Measurements from ENCODE around the gene ITIH6.
A peak's percentile ranks its signal among the peaks of the same experiment; 100 is the strongest.
"Not testable (repeated sequence)": the region's sequence is repeated elsewhere in the genome, so short reads cannot be mapped to it uniquely, and the experiment has no call there.

The ITIH6 gene

DNA sequence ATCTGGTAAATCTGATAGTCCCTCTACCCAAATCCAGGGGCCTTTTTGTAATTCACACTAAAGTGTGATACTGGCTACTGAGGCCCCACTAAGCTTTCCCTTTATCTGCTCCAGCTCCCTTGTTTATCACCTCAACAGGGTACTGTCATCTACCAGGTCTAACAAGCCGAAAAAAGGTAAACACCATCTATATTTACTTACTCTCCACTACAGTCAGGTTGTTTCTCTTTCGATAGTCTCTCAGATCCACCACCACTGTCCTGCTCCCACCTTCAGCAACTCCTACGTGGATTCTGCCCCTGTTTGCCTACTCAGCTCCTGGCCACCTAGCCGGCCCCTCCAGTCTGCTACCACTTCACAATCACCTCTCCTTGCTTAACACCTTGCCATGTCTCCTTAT is 3.3 kb downstream of the ITIH6 start:
- DNase-seq: no peak

GRCh38 chrX:54794028-54794427 is 4.0 kb downstream of the ITIH6 start:
- DNase-seq: no peak

DNA sequence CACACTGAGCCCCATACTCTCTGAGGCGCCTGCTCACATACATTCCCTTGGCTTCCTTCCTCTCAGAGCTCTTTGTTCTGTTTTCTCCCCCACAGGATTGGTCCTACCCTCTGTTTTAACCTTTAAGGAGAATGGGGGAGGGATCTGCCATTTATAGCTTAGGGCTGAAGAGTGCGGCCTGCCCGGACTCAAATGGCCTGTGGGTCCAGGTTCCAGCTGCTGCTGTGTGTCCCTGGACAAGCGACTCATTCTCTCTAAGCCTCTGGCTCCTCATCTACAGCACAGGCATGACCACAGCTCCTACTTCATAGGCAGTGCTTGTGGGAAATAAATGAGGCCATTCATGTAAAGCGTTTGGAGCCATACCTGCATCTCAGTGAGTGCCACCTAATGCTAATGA is 8.7 kb downstream of the ITIH6 start:
- not testable (repeated sequence) for DNase-seq

- no peak for DNase-seq
These were observed 9.6 kb downstream of the ITIH6 start for GRCh38 chrX:54788446-54788845.

DNA sequence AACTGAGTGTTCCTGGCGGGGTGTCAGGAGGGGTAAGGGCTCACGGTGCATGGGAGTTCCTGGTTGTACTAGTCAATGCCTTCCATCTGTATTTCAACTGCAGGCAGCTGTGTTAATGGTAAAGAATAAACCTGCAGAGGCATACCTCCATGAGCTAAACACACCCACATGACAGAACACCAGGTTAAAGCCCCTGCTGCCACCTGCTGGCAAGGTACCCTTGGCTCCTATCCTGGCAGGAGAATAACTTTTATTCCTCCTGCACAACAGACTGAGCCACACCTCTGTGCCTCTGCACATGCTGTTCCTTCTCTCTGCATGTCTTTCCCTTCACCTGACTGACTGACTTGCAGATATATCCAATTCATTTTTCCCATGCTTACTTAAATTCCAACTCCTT is 11.1 kb downstream of the ITIH6 start:
- DNase-seq: peak; percentile 25

DNA sequence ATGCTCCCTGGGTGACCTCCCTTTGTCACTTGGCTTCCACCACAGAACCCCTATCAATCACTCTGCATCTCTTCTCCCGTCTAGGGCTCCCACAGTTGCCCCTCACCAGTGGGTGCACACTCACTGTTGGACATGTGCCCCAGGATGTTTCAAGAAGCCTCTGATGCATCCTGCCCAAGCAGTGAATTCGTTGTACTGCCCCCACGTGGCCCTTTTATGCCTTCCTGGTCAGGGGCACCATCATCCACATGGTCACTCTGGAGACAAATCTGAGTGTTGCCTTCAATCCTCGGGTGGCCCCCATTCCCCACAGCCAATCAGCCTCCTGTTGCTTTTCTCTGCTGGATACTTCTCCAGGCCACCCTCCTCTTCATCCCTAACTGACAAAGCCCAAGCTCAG is 12.2 kb downstream of the ITIH6 start:
- no peak for DNase-seq

DNA sequence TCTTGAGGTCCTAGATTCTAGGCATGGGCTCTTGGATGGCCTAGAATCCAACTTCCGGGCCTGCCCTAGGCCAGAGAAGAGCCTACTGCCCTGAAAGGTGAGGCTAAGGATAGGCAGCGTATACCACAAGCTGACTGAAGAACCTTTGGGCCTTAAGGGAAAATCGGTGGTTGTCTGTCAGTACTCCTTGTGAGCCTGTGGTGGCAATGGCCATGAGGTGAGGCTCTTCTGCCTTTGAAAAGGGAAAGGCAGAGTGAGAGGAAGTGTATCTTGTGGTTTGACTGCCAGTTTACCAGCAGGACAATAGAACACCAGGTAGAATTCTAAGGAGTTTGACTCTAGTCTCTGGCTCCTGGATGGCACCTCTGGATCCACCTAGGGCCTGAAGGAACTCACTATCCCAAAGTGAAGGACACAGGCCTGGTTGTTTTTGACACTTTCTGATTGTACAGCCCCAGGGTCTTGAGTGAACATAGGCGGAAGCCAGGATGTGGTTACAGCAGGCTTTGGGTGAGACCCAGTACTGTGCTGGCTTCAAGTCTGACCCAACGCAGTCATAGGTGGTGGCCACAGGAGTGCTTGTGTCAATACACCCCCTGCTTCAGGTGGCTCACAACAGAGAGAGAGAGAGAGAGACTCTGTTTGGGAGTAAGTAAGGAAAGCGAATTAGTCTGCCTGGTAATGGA is 20.9 kb downstream of the ITIH6 start:
- no peak for DNase-seq

DNA sequence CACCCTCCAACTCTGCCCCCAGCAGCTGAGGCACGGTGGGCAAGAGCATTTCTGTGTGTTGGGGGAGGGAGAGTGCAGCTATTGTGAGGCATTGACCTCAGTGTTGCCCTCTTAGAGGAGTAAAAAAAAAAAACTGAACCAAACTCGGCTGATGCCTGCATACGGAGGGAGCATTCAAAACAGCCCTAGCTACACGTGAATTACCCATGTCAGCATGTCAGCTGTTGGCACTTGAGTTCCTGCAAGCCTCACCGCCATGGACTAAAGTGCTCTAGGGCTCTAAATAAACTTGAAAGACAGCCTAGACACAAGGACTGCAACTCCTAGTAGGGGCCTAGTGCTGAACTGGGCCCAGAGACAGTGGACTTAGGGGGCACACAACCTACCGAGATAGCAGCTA is 22.0 kb downstream of the ITIH6 start:
- no peak for DNase-seq

- DNase-seq: not testable (repeated sequence)
These were observed 23.5 kb downstream of the ITIH6 start for GRCh38 chrX:54774391-54775094.

GRCh38 chrX:54758114-54759055 is 39.7 kb downstream of the ITIH6 start:
- DNase-seq: no peak

- DNase-seq: no peak
These were observed 43.2 kb downstream of the ITIH6 start for GRCh38 chrX:54754854-54755253.

DNA sequence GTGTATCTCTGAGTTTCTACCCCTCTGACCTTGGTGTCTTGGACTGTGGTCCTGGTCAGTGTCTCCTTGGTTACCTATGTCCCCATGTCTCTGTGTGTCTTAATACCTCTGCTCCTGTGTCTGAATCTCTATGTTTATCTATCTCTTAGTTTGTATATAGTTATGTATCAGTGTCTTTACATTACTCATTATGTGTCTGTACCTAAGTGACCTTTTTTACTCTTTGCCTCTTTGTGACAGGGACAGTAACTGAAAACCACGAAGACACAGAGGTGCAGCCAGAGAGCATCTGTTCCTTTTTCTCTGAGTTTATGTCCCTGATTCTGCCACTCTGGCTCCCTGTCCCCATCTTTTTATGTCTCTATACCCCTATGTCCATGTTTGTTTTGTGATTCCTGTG is 49.4 kb downstream of the ITIH6 start:
- no peak for DNase-seq

DNA sequence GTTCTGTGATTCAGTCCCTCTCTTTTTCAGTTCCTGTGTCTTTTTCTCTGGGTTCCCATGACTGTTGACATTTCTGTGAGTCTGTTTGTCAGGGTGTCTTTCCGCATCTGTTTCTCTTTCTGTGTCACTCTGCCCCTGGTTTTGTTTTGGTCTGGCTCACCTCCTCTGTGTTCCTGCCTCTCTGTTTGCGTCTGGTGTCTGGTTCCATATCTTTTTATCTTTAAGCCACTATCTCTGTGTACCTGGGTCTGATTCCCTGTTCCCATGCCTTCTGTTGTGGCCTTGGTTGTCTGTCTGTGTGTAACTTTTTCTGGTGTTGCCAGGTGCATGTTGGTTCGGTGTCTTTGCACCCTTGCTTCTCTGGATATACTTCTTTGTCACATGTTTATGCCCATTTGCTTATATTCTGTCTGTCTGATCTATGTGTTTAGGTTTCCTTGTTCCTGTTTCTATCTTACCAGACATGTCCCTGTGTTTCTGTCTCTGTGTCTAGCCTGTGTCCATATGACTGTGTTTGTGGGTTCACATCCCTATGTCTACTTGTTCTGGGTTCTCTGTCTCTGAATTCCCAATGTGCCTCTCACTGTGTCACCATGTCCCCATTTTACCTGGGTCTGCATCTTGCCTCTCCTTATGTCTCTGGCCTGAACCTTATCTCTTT is 50.2 kb downstream of the ITIH6 start:
- DNase-seq: no peak

- DNase-seq: no peak
These were observed 51.1 kb downstream of the ITIH6 start for GRCh38 chrX:54746928-54747327.

- DNase-seq: no peak
These were observed 52.4 kb downstream of the ITIH6 start for GRCh38 chrX:54745676-54746075.

GRCh38 chrX:54738567-54738966 is 59.5 kb downstream of the ITIH6 start:
- not testable (repeated sequence) for DNase-seq

DNA sequence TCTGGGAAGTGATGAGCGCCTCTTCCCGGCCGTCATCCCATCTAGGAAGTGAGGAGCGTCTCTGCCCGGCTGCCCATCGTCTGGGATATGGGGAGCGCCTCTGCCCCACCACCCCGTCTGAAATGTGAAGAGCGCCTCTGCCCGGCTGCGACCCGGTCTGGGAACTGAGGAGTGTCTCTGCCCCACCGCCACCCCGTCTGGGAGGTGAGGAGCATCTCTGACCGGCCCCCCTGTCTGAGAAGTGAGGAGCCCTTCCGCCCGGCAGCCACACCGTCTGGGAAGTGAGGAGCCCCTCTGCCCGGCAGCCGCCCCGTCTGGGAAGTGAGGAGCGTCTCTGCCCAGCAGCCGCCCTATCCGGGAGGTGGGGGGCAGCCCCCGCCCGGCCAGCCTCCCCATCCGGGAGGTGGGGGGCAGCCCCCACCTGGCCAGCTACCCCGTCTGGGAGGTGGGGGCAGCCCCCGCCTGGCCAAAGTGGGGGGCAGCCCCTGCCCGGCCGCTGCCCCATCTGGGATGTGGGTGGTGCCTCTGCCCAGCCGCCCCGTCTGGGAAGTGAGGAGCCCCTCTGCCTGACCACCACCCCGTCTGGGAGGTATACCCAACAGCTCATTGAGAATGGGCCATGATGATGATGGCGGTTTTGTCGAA is 61.6 kb downstream of the ITIH6 start:
- not testable (repeated sequence) for DNase-seq

DNA sequence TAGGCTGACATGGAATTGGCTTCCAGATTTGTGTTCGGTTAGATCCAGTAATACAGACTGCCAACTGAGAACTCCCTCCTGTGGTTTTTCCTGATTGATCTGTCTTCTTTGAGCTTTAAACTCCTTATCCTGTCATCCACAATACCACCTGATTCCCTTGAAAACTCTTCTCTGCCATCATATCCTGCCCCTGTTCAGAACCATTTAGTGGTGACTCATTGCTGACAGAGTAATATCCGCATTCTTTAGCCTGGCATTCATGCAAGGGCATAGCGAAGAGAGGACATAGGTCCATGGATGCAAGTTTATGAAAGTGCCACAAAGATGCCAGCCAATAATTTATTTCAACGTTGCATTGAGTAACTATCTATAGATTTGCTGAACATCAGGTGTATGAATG is 76.6 kb downstream of the ITIH6 start:
- DNase-seq: no peak

DNA sequence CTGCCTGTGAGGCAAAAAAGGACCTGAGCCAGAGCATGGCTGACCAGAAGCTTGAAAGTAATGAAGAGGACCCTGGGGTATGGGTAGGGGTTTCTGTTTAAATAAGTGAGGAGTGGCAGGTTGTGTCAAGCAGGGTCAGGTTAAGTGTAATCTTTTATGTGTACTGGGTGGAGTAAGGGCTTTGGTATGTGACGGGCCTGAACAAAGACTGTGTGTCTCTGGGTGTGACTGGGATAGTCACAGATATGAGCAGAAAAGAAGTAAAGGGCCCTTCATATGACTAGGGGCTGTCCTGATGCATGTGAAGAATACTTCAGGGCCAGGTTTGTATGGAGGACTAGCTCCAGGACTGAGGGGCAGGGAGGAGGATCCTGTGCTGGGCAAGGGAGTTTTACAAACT is 82.4 kb downstream of the ITIH6 start:
- DNase-seq: no peak

DNA sequence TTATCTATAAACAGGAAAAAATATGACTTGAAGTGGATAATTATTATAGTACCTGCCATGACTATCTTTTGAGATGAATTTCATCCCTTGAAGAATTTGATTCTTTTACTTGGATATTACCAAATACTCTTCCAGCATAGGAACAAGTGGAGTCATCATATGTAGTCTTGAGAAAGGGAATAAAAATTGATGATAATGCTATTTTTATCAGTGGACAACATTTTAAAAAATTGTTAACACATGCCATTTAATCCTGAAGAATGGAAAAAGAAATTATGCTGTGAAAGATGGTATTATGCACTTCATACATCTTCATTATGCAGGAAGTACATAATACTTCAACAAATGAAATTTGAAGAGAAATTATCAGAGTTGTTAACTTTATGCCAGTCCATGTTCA is 83.6 kb downstream of the ITIH6 start:
- no peak for DNase-seq

DNA sequence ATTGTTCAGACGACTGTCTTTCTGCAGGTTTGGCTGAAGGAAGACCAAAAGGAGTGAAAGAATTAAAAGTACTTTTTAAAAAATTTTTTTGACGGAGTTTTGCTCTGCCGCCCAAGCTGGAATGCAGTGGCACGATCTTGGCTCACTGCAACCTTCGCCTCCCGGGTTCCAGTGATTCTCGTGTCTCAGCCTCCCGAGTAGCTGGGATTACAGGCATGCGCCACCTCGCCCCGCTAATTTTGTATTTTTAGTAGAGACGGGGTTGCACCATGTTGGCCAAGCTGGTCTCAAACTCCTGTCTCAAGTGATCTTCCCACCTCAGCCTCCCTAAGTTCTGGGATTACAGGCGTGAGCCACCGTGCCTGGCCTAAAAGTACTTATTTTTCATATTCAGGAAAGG is 86.3 kb downstream of the ITIH6 start:
- DNase-seq: no peak

GRCh38 chrX:54710920-54711319 is 87.1 kb downstream of the ITIH6 start:
- DNase-seq: no peak

DNA sequence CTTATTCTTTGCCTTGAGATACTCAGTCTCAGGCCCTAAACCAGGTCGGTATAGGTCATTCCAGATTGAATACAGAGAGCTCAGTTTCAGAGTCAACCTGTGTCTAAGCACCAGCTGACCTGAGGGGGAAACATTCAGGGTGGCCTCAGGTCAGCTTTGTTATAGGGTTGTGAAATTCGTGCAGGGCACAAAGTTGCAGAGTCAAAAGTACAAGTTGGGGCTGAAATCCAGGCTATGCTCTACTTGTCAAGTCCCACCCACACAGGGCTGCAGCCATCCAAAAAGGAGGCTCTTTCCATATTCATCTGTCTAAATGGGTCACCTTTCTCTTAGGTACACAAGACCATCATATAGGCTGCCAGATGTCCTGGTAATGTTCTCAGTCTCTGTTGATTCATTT is 89.7 kb downstream of the ITIH6 start:
- DNase-seq: no peak

Measured in CD4-positive, alpha-beta T cell treated with Interferon gamma for 1 hour (primary cell).